Heart right ventricle (tissue), 16 donors: Measurements from ENCODE around the gene CPNE2. TPM values are rescaled to one million over a fixed set of nuclear protein-coding genes. Genes with fewer than 3 reads are reported as not detected.

ENCODE experiments used
- ATAC-seq, 8 donors: fragments of 200-7000 bp; cut with Tn5 transposase; one replicate each; pipeline ENCODE4 v1.9.1; 2020; ENCODE audit warnings: mild to moderate bottlenecking in 8 of 8, moderate library complexity in 8 of 8, moderate number of reproducible peaks in 1 of 8
- DNase-seq, 2 donors: peaks; one replicate each; pipeline ENCODE4 v3.0.0-alpha.2; 2020
- H3K27ac ChIP-seq, 10 donors: fragments of 200-600 bp; sonication (generic) in 2 of 10; one replicate each; pipeline versions ENCODE4 v1.5.0 to v1.8.0; 2020 to 2022; ENCODE audit warnings: mild to moderate bottlenecking in 3 of 10
- H3K27me3 ChIP-seq, 7 donors: fragments of 200-600 bp; one replicate each; pipeline ENCODE4 v1.8.0; 2021 to 2022; ENCODE audit warnings: mild to moderate bottlenecking in 2 of 7
- H3K36me3 ChIP-seq, 9 donors: fragments of 200-600 bp; sonication (generic) in 1 of 9; one replicate each; pipeline versions ENCODE4 v1.5.0 to v1.8.0; 2020 to 2022; ENCODE audit warnings: mild to moderate bottlenecking in 2 of 9
- H3K4me1 ChIP-seq, 9 donors: fragments of 200-600 bp; sonication (generic) in 1 of 9; one replicate each; pipeline versions ENCODE4 v1.5.0 to v1.8.0; 2020 to 2022; ENCODE audit warnings: mild to moderate bottlenecking in 4 of 9
- H3K4me3 ChIP-seq, 10 donors: fragments of 200-600 bp; sonication (generic) in 2 of 10; one replicate each; pipeline versions ENCODE4 v1.5.0 to v1.8.0; 2020 to 2022; ENCODE audit warnings: mild to moderate bottlenecking in 7 of 10, moderate library complexity in 2 of 10
- H3K9me3 ChIP-seq, 11 donors: fragments of 200-600 bp in 10 of 11; sonication (generic) in 2 of 11; one replicate each; pipeline versions ENCODE4 v1.5.0 to v1.8.0; 2013 to 2022; ENCODE audit warnings: mild to moderate bottlenecking in 2 of 11, control low read depth in 1 of 11, moderate library complexity in 1 of 11
- WGBS, 2 donors: extraction: QIAGEN DNeasy Blood & Tissue Kit; methylation state at CpG; one replicate each; pipeline ENCODE4 v1.1.7; 2013; ENCODE audit warnings: inconsistent platforms in 1 of 2; 5-methylcytosine and 5-hydroxymethylcytosine counted together
- intact Hi-C, 10 donors: fragments of 100-400 bp; cut with DNase I; formaldehyde crosslinking; loops; one replicate each; pipeline versions ENCODE4 v1.11.1 to v1.14.2; 2022
- polyA plus RNA-seq, 2 donors: library from polyadenylated mRNA; stranded (reverse); fragments of 200-250 nt; gene quantifications; one replicate each; pipeline ENCODE4 v1.2.3, GENCODE V29; 2013
- total RNA-seq, 10 donors: library from RNA; stranded (reverse); fragmentation: NEBNext Ultra II Directional in 3 of 10; extraction: Animal tissue kit (Norgen Biotek cat#: 25700) in 3 of 10; gene quantifications; one replicate each; pipeline versions ENCODE4 v1.2.1 to v1.2.4, GENCODE V29; 2021 to 2023
- TF ChIP-seq, protein P1 (sequence below), 9 donors: fragments of 200-600 bp; sonication (generic) in 2 of 9; IDR thresholded peaks; one replicate each; pipeline versions ENCODE4 v1.5.0 to v1.8.0; 2021 to 2022; ENCODE audit warnings: antibody characterized with exemption in 9 of 9, mild to moderate bottlenecking in 5 of 9, moderate library complexity in 1 of 9
- donor health status: Arrhythmogenic right ventricular cardiomyopathy.
- donor health status: ischemic (EF 13 %, LVEDD 7.1; RV severe dilation, severe dysfunction).
- donor health status: healthy with polysubstance abuse.
- donor health status: DM: no; HTN: yes; CAD: no.
- donor health status: DM: no; HTN: no; CAD: no.
- donor health status: ischemic (EF 25% LVEDD 6.9; RV normal size, moderate dysfunction).
- donor health status: ischemic (EF 25% LVEDD 5.7; RV mildly dilated, moderate dysfunction).
- donor health status: healthy.
- donor health status: DM: yes; HTN: yes; CAD: no.
- donor health status: Ischemic cardiomyopathy.
- donor health status: ischemic (EF 35%, LVEDD 5.7; RV mildly dilated, moderate dysfunction).
- donor health status: nonischemic (EF 11% LVEDD 7.7; RV severe dilation, severe dysfunction).
- donor health status: DM: yes; HTN: yes; CAD: no.
- donor health status: PGD.
- donor health status: ischemic (EF 29% LVEDD 5.4; RV normal size, mild dysfunction).
- donor health status: nonischemic (EF 23%, LVEDD 6.1; RV moderate dilation, normal function).

Gene CPNE2
- total and polyA plus RNA-seq, 12 donors: 6.5 to 32.1 (median 11.0) TPM

DNA sequence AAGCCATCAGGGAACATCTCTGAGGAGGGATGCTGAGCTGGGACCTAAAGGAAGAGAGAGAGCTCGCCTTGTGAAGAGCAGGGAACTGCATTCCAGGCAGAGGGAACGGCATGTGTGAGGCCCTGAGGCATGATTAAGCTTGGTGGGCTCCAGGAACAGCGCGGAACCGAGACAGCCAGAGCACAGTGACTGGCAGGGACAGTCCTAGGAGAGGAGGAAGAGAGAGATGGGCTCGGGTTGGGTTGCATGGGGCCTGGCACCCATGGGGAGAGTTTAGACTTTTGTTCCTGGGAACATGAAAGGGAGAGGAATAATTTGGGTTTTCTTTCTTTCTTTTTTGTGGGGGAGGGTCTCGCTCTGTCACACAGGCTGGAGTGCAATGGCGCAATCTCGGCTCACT, 39.2 kb upstream of the CPNE2 start:
- H3K36me3 ChIP-seq: peaks cover 0 to 100% (median 4%) of the 10 kb centered on the region in 9 donors
- no peaks in the 10 kb centered on the region for H3K9me3 ChIP-seq
- TF ChIP-seq, protein P1, sequence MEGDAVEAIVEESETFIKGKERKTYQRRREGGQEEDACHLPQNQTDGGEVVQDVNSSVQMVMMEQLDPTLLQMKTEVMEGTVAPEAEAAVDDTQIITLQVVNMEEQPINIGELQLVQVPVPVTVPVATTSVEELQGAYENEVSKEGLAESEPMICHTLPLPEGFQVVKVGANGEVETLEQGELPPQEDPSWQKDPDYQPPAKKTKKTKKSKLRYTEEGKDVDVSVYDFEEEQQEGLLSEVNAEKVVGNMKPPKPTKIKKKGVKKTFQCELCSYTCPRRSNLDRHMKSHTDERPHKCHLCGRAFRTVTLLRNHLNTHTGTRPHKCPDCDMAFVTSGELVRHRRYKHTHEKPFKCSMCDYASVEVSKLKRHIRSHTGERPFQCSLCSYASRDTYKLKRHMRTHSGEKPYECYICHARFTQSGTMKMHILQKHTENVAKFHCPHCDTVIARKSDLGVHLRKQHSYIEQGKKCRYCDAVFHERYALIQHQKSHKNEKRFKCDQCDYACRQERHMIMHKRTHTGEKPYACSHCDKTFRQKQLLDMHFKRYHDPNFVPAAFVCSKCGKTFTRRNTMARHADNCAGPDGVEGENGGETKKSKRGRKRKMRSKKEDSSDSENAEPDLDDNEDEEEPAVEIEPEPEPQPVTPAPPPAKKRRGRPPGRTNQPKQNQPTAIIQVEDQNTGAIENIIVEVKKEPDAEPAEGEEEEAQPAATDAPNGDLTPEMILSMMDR (IDR thresholded peaks at IDR 0.05): no peak
- no peaks in the 10 kb centered on the region for H3K27me3 ChIP-seq
- DNase-seq (no peak), ATAC-seq (no peak)
- H3K4me3 ChIP-seq: no peak overlapping the region
- intact Hi-C loops: no loop called here
- whole genome bisulfite sequencing, 2 donors: 89 to 94% methylated on average over 9 of the region's 9 CpGs
- no peak overlapping the region for H3K27ac ChIP-seq
- no peaks in the 10 kb centered on the region for H3K4me1 ChIP-seq

DNA sequence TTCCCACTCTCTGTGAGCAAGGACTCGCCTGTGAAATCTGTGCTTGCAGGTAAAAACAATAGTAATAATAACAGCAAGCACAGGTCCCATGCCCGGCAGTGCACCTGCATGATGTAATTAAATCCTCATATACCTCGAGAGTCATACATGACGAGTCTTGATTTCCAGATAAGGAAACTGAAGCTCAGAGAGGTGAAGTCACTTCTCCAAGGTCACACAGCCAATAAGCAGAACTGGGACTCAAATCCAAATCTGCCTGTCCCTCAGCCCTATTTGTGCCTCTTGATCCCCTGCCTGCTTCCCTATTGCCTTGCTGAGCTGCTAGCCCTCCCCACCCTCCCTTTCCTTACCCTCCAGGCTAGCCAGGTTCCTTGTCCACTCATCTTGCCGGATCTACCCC, 38.0 kb upstream of the CPNE2 start:
- Histone ChIP-seq H3K27ac (no peak overlapping the region), H3K4me1 (no peaks in the 10 kb centered on the region), H3K36me3 (peaks cover 0 to 100% (median 4%) of the 10 kb centered on the region in 9 donors), H3K9me3 (no peaks in the 10 kb centered on the region), H3K27me3 (no peaks in the 10 kb centered on the region), H3K4me3 (no peak overlapping the region)
- 88 to 93% methylated on average over 5 of the region's 5 CpGs for WGBS, 2 donors
- ATAC-seq (no peak), DNase-seq (no peak)
- intact Hi-C loops: no loop called here
- TF ChIP-seq, protein P1 (IDR thresholded peaks at IDR 0.05): no peak

DNA sequence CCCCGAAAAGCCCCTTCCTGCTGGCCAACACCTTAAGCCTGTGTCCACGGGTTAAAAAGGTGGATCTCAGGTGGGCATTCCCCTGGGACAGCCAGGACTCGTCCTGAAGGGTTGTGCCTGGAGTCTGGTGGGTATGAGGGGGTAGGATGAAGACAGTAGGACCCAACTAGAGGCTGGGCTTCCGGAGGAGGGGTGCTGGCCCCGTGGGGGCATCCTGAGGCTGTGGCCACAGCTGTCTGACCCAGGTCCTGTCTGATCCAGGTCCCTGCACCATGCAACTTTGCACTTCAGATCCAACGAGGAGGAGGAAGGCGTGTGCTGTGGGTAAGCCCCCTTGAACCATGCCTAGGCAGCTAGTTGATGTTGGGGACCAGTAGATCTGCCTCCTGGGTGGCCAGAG, 37.6 kb upstream of the CPNE2 start:
- Histone ChIP-seq H3K9me3 (no peaks in the 10 kb centered on the region), H3K36me3 (peaks cover 0 to 100% (median 4%) of the 10 kb centered on the region in 9 donors), H3K4me3 (no peak overlapping the region), H3K27ac (no peak overlapping the region), H3K27me3 (no peaks in the 10 kb centered on the region), H3K4me1 (no peaks in the 10 kb centered on the region)
- no peak for DNase-seq
- intact Hi-C loops: no loop called here
- 78 to 88% methylated on average over 7 of the region's 7 CpGs for WGBS, 2 donors
- TF ChIP-seq, protein P1 (IDR thresholded peaks at IDR 0.05): no peak
- ATAC-seq: no peak

DNA sequence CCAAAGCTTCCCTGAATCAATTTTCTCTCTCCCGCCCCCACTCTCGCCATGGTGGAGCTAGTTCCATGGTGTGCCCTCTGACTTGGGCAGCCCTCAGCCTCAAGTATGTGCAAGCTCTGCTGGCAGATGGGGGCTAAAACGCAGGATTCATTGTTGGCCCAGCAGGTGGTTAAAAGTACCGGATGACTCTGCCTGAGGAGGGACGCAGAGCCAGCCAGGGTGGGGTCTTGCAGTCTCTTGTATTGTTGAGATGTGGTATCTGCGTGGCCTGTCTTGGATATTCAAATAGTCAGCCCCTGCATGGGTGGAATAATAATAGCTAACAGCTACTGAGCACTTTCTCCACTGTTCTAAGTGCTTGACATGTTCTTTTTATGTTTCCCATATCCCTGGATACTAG, 36.7 kb upstream of the CPNE2 start:
- H3K36me3 ChIP-seq: peaks cover 0 to 98% (median 4%) of the 10 kb centered on the region in 9 donors
- intact Hi-C loops: no loop called here

More for the DNA sequence above, 36.7 kb upstream of the CPNE2 start:
- 85 to 86% methylated on average over 6 of the region's 6 CpGs for WGBS, 2 donors
- Histone ChIP-seq H3K9me3 (no peaks in the 10 kb centered on the region), H3K27ac (no peak overlapping the region), H3K4me3 (no peak overlapping the region), H3K27me3 (no peaks in the 10 kb centered on the region), H3K4me1 (peaks cover 0 to 4% (median 2%) of the 10 kb centered on the region in 9 donors)
- DNase-seq (no peak), ATAC-seq (no peak)
- TF ChIP-seq, protein P1 (IDR thresholded peaks at IDR 0.05): no peak
